HEK293 (cell line): Measurements from ENCODE around the gene NUDCD3.

Experiments used
- GFI1B ChIP-seq: fragments of 450-650 bp; formaldehyde crosslinking; IDR thresholded peaks from 2 replicates; pipeline ENCODE4 v1.5.1; 2016; ENCODE audit warnings: missing biosample characterization, missing genetic modification characterization
- HOXC10 ChIP-seq: sonication (generic); formaldehyde crosslinking; IDR thresholded peaks from 2 replicates; pipeline ENCODE4 v1.8.1; 2023; ENCODE audit warnings: mild to moderate bottlenecking, missing genetic modification reagents
- KLF8 ChIP-seq: fragments of 450-650 bp; formaldehyde crosslinking; IDR thresholded peaks from 2 replicates; pipeline ENCODE4 v1.5.1; 2016; ENCODE audit warnings: missing biosample characterization, missing genetic modification characterization
- MZF1 ChIP-seq: fragments of 450-650 bp; formaldehyde crosslinking; IDR thresholded peaks from 2 replicates; pipeline ENCODE4 v1.5.1; 2017; ENCODE audit warnings: missing biosample characterization, missing genetic modification characterization, borderline replicate concordance
- OSR2 ChIP-seq: fragments of 450-650 bp; formaldehyde crosslinking; IDR thresholded peaks from 2 replicates; pipeline ENCODE4 v1.5.1; 2016; ENCODE audit warnings: missing biosample characterization, missing genetic modification characterization
- SALL2 ChIP-seq: fragments of 450-650 bp; formaldehyde crosslinking; IDR thresholded peaks from 2 replicates; pipeline ENCODE4 v1.5.0; 2017; ENCODE audit warnings: missing biosample characterization, mild to moderate bottlenecking, missing genetic modification characterization, borderline replicate concordance
- SP7 ChIP-seq: fragments of 450-650 bp; formaldehyde crosslinking; IDR thresholded peaks from 2 replicates; pipeline ENCODE4 v1.5.1; 2016; ENCODE audit warnings: missing biosample characterization, missing genetic modification characterization
- TRIM28 ChIP-seq: IDR thresholded peaks from 2 replicates; pipeline ENCODE4 v1.6.1; 2011; ENCODE audit warnings: low read length, control low read depth, borderline replicate concordance
- ZBTB17 ChIP-seq: fragments of 450-650 bp; formaldehyde crosslinking; IDR thresholded peaks from 2 replicates; pipeline ENCODE4 v1.5.1; 2016; ENCODE audit warnings: missing biosample characterization, missing genetic modification characterization
- ZBTB48 ChIP-seq: fragments of 450-650 bp; formaldehyde crosslinking; IDR thresholded peaks from 2 replicates; pipeline ENCODE4 v1.5.1; 2016; ENCODE audit warnings: missing biosample characterization, missing genetic modification characterization
- ZBTB8A ChIP-seq: fragments of 450-650 bp; formaldehyde crosslinking; IDR thresholded peaks from 2 replicates; pipeline ENCODE4 v1.5.1; 2016; ENCODE audit warnings: missing biosample characterization, missing genetic modification characterization
- ZEB2 ChIP-seq: fragments of 450-650 bp; formaldehyde crosslinking; IDR thresholded peaks from 2 replicates; pipeline ENCODE4 v1.5.1; 2016; ENCODE audit warnings: missing biosample characterization, missing genetic modification characterization
- ZNF10 ChIP-seq: fragments of 450-650 bp; formaldehyde crosslinking; IDR thresholded peaks from 2 replicates; pipeline ENCODE4 v1.5.1; 2017; ENCODE audit warnings: missing biosample characterization, missing genetic modification characterization
- ZNF112 ChIP-seq: fragments of 450-650 bp; formaldehyde crosslinking; IDR thresholded peaks from 2 replicates; pipeline ENCODE4 v1.5.0; 2017; ENCODE audit warnings: missing biosample characterization, missing genetic modification characterization
- ZNF146 ChIP-seq: fragments of 450-650 bp; formaldehyde crosslinking; IDR thresholded peaks from 2 replicates; pipeline ENCODE4 v1.5.1; 2016; ENCODE audit warnings: missing biosample characterization, missing genetic modification characterization
- ZNF24 ChIP-seq: fragments of 450-650 bp; formaldehyde crosslinking; IDR thresholded peaks from 2 replicates; pipeline ENCODE4 v1.5.1; 2016; ENCODE audit warnings: missing biosample characterization, missing genetic modification characterization
- ZNF366 ChIP-seq: fragments of 450-650 bp; formaldehyde crosslinking; conservative IDR thresholded peaks from 2 replicates; pipeline ENCODE4 v1.5.1; 2016; ENCODE audit warnings: missing biosample characterization, missing genetic modification characterization
- ZNF391 ChIP-seq: fragments of 450-650 bp; formaldehyde crosslinking; IDR thresholded peaks from 2 replicates; pipeline ENCODE4 v1.5.1; 2016; ENCODE audit warnings: low read depth, missing biosample characterization, missing genetic modification characterization, borderline replicate concordance
- ZNF423 ChIP-seq: fragments of 450-650 bp; formaldehyde crosslinking; IDR thresholded peaks from 2 replicates; pipeline ENCODE4 v1.5.1; 2016; ENCODE audit warnings: missing biosample characterization, missing genetic modification characterization
- ZNF510 ChIP-seq: fragments of 450-650 bp; formaldehyde crosslinking; IDR thresholded peaks from 2 replicates; pipeline ENCODE4 v1.5.1; 2018; ENCODE audit warnings: mild to moderate bottlenecking, missing genetic modification characterization, missing biosample characterization; ENCODE audit not compliant: insufficient replicate concordance
- ZNF555 ChIP-seq: fragments of 450-650 bp; formaldehyde crosslinking; conservative IDR thresholded peaks from 2 replicates; pipeline ENCODE4 v1.5.1; 2017; ENCODE audit warnings: missing biosample characterization, mild to moderate bottlenecking, missing genetic modification characterization, inconsistent platforms
- ZNF560 ChIP-seq: fragments of 450-650 bp; formaldehyde crosslinking; IDR thresholded peaks from 2 replicates; pipeline ENCODE4 v1.5.1; 2017; ENCODE audit warnings: missing biosample characterization, missing genetic modification characterization, borderline replicate concordance
- ZNF600 ChIP-seq: fragments of 450-650 bp; formaldehyde crosslinking; IDR thresholded peaks from 2 replicates; pipeline ENCODE4 v1.5.1; 2016; ENCODE audit warnings: missing biosample characterization, missing genetic modification characterization
- ZNF629 ChIP-seq: fragments of 450-650 bp; formaldehyde crosslinking; IDR thresholded peaks from 2 replicates; pipeline ENCODE4 v1.5.1; 2017; ENCODE audit warnings: missing biosample characterization, missing genetic modification characterization
- ZNF654 ChIP-seq: fragments of 450-650 bp; formaldehyde crosslinking; IDR thresholded peaks from 2 replicates; pipeline ENCODE4 v1.5.1; 2016; ENCODE audit warnings: low read depth, missing biosample characterization, missing genetic modification characterization
- ZNF660 ChIP-seq: fragments of 450-650 bp; IDR thresholded peaks from 2 replicates; pipeline ENCODE4 v1.5.1; 2018; ENCODE audit warnings: missing biosample characterization, mild to moderate bottlenecking, missing genetic modification characterization
- ZNF677 ChIP-seq: fragments of 450-650 bp; IDR thresholded peaks from 2 replicates; pipeline ENCODE4 v1.5.0; 2018; ENCODE audit warnings: missing biosample characterization, mild to moderate bottlenecking, missing genetic modification characterization, moderate library complexity
- TF ChIP-seq, protein P1 (sequence below): fragments of 450-650 bp; formaldehyde crosslinking; IDR thresholded peaks from 2 replicates; pipeline ENCODE4 v1.5.1; 2016; ENCODE audit warnings: missing biosample characterization, missing genetic modification characterization
- TF ChIP-seq, protein P2 (sequence below): fragments of 450-650 bp; formaldehyde crosslinking; IDR thresholded peaks from 2 replicates; pipeline ENCODE4 v1.5.1; 2016; ENCODE audit warnings: missing biosample characterization, missing genetic modification characterization
- TF ChIP-seq, protein P3 (sequence below): fragments of 450-650 bp; formaldehyde crosslinking; IDR thresholded peaks from 2 replicates; pipeline ENCODE4 v1.5.1; 2016; ENCODE audit warnings: missing biosample characterization, missing genetic modification characterization
- TF ChIP-seq, protein P4 (sequence below): fragments of 450-650 bp; IDR thresholded peaks from 2 replicates; pipeline ENCODE4 v1.5.1; 2018; ENCODE audit warnings: missing biosample characterization, mild to moderate bottlenecking, missing genetic modification characterization
- TF ChIP-seq, protein P5 (sequence below): fragments of 450-650 bp; IDR thresholded peaks from 2 replicates; pipeline ENCODE4 v1.5.1; 2018; ENCODE audit warnings: missing biosample characterization, missing genetic modification characterization

Gene NUDCD3

DNA sequence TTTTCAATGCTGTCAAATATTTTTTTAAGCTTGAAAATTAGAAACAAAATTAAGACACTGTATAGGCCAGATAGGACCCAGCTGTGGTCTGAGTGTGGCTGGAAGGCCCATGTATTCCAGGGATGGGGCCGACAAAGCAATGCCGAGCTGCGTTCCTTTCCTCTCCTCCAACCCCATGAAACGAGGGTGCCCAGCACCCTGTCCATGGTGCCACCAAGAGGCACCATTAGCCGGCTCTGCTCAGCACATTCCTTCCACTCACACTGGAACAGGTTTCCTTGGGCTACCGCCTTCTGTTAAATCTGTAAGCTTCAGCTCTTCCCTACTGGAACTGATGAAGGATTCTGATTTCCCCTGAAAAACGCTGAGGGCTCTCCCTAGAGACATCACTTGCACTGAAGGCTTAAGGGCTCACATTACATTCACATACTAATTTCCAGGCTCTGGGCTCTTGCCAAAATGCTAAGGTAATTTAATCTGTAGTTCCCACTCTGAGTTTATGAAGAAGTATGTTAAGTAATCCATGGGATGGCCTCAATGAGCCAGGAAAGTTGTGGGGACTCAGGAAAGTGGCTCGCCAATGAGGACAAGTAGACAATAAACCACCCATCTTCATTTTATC, 91.4 kb downstream of the NUDCD3 start (continued):
- TF ChIP-seq, protein P1, sequence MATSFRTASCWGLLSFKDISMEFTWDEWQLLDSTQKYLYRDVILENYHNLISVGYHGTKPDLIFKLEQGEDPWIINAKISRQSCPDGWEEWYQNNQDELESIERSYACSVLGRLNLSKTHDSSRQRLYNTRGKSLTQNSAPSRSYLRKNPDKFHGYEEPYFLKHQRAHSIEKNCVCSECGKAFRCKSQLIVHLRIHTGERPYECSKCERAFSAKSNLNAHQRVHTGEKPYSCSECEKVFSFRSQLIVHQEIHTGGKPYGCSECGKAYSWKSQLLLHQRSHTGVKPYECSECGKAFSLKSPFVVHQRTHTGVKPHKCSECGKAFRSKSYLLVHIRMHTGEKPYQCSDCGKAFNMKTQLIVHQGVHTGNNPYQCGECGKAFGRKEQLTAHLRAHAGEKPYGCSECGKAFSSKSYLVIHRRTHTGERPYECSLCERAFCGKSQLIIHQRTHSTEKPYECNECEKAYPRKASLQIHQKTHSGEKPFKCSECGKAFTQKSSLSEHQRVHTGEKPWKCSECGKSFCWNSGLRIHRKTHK (tag by site-specific recombination): no peak
- no peak for TF ChIP-seq ZNF391 (tag by site-specific recombination)
- TF ChIP-seq, protein P2, sequence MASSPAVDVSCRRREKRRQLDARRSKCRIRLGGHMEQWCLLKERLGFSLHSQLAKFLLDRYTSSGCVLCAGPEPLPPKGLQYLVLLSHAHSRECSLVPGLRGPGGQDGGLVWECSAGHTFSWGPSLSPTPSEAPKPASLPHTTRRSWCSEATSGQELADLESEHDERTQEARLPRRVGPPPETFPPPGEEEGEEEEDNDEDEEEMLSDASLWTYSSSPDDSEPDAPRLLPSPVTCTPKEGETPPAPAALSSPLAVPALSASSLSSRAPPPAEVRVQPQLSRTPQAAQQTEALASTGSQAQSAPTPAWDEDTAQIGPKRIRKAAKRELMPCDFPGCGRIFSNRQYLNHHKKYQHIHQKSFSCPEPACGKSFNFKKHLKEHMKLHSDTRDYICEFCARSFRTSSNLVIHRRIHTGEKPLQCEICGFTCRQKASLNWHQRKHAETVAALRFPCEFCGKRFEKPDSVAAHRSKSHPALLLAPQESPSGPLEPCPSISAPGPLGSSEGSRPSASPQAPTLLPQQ (tag by site-specific recombination): peak; percentile 58; the same call in 1 of the 2 replicates
- TF ChIP-seq ZNF423 (tag by site-specific recombination): peak; percentile 71; the same call in 1 of the 2 replicates
- 0 out of 2 replicates have a peak, but pooled peaks have one; percentile 11 for TF ChIP-seq KLF8
- peak; percentile 62; the same call in 1 of the 2 replicates for TF ChIP-seq GFI1B (tag by site-specific recombination)
- TF ChIP-seq ZNF555 (tag by site-specific recombination): no peak
- TF ChIP-seq ZNF366 (tag by site-specific recombination): peak; percentile 19; the same call in 1 of the 2 replicates
- 0 out of 2 replicates have a peak, but pooled peaks have one; percentile 20 for TF ChIP-seq ZEB2 (tag by site-specific recombination)
- no peak for TF ChIP-seq SALL2 (tag by site-specific recombination)
- peak; percentile 87 for TF ChIP-seq ZBTB17 (tag by site-specific recombination)
- TF ChIP-seq ZNF112: no peak
- 0 out of 2 replicates have a peak, but pooled peaks have one; percentile 43 for TF ChIP-seq ZNF24 (tag by site-specific recombination)
- TF ChIP-seq HOXC10: no peak
- TF ChIP-seq, protein P3, sequence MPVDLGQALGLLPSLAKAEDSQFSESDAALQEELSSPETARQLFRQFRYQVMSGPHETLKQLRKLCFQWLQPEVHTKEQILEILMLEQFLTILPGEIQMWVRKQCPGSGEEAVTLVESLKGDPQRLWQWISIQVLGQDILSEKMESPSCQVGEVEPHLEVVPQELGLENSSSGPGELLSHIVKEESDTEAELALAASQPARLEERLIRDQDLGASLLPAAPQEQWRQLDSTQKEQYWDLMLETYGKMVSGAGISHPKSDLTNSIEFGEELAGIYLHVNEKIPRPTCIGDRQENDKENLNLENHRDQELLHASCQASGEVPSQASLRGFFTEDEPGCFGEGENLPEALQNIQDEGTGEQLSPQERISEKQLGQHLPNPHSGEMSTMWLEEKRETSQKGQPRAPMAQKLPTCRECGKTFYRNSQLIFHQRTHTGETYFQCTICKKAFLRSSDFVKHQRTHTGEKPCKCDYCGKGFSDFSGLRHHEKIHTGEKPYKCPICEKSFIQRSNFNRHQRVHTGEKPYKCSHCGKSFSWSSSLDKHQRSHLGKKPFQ (tag by site-specific recombination): peak; percentile 76; the same call in 1 of the 2 replicates
- TF ChIP-seq, protein P4, sequence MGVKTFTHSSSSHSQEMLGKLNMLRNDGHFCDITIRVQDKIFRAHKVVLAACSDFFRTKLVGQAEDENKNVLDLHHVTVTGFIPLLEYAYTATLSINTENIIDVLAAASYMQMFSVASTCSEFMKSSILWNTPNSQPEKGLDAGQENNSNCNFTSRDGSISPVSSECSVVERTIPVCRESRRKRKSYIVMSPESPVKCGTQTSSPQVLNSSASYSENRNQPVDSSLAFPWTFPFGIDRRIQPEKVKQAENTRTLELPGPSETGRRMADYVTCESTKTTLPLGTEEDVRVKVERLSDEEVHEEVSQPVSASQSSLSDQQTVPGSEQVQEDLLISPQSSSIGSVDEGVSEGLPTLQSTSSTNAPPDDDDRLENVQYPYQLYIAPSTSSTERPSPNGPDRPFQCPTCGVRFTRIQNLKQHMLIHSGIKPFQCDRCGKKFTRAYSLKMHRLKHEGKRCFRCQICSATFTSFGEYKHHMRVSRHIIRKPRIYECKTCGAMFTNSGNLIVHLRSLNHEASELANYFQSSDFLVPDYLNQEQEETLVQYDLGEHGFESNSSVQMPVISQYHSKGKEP: peak; percentile 85
- peak; percentile 68 for TF ChIP-seq ZNF629 (tag by site-specific recombination)
- TF ChIP-seq ZNF10 (tag by site-specific recombination): peak; percentile 94
- 0 out of 2 replicates have a peak, but pooled peaks have one; percentile 14 for TF ChIP-seq ZNF600
- peak; percentile 61; the same call in 1 of the 2 replicates for TF ChIP-seq ZBTB48 (tag by site-specific recombination)
- peak; percentile 82 for TF ChIP-seq SP7
- no peak for TF ChIP-seq ZNF146
- TF ChIP-seq ZNF560 (tag by site-specific recombination): no peak
- TF ChIP-seq, protein P5, sequence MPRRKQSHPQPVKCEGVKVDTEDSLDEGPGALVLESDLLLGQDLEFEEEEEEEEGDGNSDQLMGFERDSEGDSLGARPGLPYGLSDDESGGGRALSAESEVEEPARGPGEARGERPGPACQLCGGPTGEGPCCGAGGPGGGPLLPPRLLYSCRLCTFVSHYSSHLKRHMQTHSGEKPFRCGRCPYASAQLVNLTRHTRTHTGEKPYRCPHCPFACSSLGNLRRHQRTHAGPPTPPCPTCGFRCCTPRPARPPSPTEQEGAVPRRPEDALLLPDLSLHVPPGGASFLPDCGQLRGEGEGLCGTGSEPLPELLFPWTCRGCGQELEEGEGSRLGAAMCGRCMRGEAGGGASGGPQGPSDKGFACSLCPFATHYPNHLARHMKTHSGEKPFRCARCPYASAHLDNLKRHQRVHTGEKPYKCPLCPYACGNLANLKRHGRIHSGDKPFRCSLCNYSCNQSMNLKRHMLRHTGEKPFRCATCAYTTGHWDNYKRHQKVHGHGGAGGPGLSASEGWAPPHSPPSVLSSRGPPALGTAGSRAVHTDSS (tag by site-specific recombination): peak; percentile 46
- TF ChIP-seq MZF1 (tag by site-specific recombination): peak; percentile 94
- TF ChIP-seq OSR2 (tag by site-specific recombination): peak; percentile 83
- TF ChIP-seq ZNF677: no peak
- TF ChIP-seq ZNF510 (tag by site-specific recombination): peak; percentile 31
- TF ChIP-seq ZNF660: 0 out of 2 replicates have a peak, but pooled peaks have one; percentile 16
- TF ChIP-seq TRIM28: 0 out of 2 replicates have a peak, but pooled peaks have one; percentile 48
- TF ChIP-seq ZBTB8A (tag by site-specific recombination): 0 out of 2 replicates have a peak, but pooled peaks have one; percentile 30
- peak; percentile 20 for TF ChIP-seq ZNF654
